Measurements from ENCODE around the gene SEZ6L.

GRCh38 chr22:26399289-26399688 is 230.0 kb downstream of the SEZ6L start:
- TF ChIP-seq CTCF (IDR thresholded peaks at IDR 0.05; ENCODE audit: borderline replicate concordance, extremely low read depth, low read length, poor library complexity, severe bottlenecking) (no peak), EZH2 (IDR thresholded peaks at IDR 0.05; ENCODE audit: borderline replicate concordance, low read depth, low read length, severe bottlenecking) (no peak)

Measured in DND-41 (cell line).